Measurements from ENCODE around the gene FNDC4.

- TF ChIP-seq POLR2A (IDR thresholded peaks at IDR 0.05; ENCODE audit: low read depth) (no peak), EP300 (IDR thresholded peaks at IDR 0.05) (no peak)
These were observed 7.1 kb upstream of the FNDC4 start for GRCh38 chr2:27502142-27502541.
